Measurements from ENCODE around the gene AMER1.

The AMER1 gene

GRCh38 chrX:64184396-64184795, 21.1 kb downstream of the AMER1 start:
- no peak for DNase-seq

GRCh38 chrX:64182208-64182607, 23.3 kb downstream of the AMER1 start:
- no peak for DNase-seq

GRCh38 chrX:64176876-64177275, 28.6 kb downstream of the AMER1 start:
- DNase-seq = no peak

- no peak for DNase-seq
Observed at GRCh38 chrX:64169988-64170387, 35.5 kb downstream of the AMER1 start.

- no peak for DNase-seq
Observed at GRCh38 chrX:64152857-64153256, 52.7 kb downstream of the AMER1 start.

- no peak for DNase-seq
Observed at GRCh38 chrX:64151911-64152310, 53.6 kb downstream of the AMER1 start.

GRCh38 chrX:64150775-64151174, 54.7 kb downstream of the AMER1 start:
- DNase-seq = no peak
